Cortex of kidney (tissue), 1 donor: ENCODE measurements around the gene TOM1.

Experiments used
- DNase-seq: peaks from one replicate; lab custom pipeline; 2025; lab: John Stamatoyannopoulos, UW

Gene TOM1

GRCh38 chr22:35324067-35324466 lies 24.4 kb downstream of the TOM1 start:
- DNase-seq: no peak

GRCh38 chr22:35324762-35325161 lies 25.1 kb downstream of the TOM1 start:
- DNase-seq: no peak

DNA sequence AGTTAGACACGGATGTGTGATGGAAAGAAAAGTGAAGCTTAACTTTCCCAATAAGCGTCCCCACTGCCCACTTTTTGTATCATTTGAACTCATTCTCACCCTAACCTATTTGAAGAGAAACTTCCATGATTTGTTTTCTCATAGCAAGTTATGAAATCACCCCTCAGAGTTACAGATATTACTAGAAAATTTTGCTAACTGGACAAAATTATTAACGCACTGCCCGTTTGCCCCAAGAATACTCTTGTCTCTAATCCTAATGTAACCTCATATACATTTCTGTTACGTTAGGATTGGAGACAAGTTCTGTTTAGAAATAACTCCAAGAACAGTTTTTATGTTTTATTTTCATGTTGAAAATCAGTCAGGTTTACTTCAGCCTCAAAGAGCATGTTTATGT lies 25.5 kb downstream of the TOM1 start:
- no peak for DNase-seq

- no peak for DNase-seq
Observed at GRCh38 chr22:35326854-35327562, 27.3 kb downstream of the TOM1 start.

DNA sequence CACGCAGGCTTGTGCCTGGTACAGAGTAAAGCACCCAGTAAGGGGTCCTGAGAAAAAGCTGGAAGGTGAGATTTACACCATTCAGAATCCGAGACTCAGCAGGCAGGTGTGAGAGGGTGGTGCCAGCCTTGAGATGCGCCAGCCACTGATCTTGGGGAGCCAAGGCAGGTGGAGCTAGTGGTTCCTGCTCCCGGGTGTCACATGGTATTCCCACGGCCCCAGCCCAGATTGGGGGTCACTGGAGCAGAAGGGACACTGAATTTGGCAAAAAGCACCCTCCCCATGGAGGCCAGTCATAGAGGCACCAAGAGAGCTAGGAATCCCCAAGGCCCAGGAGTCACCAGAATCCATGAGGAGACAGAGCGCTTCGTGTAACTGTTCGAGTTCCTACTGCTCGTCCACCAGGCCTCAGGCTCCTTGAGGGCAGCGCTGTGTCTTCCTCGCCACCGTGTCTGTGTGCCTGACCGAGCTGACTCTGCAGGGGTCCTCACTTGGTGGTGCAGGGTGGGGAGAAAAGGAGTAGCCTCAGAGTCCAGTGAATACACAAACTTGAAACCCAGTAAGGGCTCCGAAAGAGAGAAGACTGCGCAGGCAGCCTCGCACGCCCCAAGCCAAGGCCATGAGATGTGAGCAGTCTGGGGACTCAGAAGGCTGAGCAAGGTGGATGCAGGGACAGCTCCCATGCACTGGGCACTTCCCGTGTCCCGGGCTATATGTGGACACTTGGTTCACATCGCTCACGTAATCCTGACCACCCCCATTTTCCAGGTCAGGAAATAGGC lies 28.2 kb downstream of the TOM1 start:
- no peak for DNase-seq

- DNase-seq: no peak
Observed at GRCh38 chr22:35328472-35328885, 28.8 kb downstream of the TOM1 start.

DNA sequence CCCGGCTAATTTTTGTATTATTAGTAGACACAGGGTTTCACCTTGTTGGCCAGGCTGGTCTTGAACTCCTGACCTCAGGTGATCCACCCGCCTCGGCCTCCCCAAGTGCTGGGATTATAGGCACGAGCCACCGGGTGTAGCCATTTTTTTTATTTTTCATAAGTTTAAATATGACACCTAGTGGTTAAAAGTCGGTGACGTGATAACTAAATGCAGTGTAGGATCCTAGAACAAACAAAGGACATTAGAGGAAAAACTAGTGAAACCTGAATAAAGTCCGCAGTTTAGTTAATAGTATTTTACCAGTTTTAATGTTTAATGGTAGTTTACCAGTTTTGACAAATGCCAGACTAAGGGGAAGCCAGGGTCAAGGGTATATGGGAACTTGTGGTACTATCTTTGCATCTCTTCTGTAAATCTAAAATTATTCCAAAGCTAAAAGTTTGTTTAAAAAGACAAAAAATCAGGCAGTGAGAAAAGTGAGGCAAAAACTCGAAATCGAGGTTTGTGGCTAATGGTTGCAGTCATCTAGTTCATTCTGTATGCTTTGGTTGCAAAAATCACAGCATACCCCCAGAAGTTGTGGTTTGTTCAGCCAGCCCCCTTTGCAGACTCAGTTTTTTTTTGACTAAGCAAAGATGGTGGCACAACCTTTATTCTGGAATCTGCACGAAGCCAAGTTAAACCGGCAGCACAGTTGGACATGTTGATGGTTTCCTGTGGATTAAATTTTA lies 29.6 kb downstream of the TOM1 start:
- no peak for DNase-seq

GRCh38 chr22:35330258-35330861 lies 30.7 kb downstream of the TOM1 start:
- DNase-seq: no peak

DNA sequence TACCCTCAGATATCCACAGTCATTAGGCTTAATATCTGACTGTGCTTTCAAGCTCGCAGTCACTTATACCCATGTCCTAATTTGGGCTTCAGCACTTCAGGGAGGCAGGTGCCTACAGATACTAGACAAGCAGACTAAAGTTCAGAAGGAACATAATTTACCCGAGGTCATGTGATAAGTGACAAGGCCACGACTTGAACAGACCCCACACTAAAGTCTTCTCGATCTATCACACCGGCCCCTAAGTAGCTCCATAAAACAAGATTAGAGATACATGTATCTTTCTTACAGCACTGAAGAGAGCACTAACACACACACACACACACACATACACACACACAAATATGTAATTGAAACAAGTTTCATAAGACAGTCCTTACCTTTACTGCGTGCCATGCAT lies 32.6 kb downstream of the TOM1 start:
- no peak for DNase-seq

DNA sequence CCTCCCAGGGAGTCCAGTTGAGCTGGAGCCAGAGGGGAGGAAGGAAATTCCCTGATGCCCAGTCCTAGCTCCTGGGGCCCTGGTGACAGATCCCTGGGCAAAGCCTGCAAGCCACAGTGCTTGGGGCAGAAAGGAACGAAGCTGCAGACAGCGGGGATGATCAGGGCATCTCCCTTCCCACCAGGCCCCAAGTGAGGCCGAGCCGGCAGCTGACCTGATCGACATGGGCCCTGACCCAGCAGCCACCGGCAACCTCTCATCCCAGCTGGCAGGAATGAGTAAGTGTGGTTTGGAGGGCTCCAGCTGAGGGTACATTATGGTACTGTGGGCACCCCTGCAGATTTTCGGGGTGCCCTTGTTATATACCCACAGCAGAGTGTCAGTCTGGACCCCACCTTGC lies 33.5 kb downstream of the TOM1 start:
- DNase-seq: no peak

- no peak for DNase-seq
Observed at GRCh38 chr22:35334004-35334403, 34.3 kb downstream of the TOM1 start.

GRCh38 chr22:35335468-35335867 lies 35.8 kb downstream of the TOM1 start:
- no peak for DNase-seq

- DNase-seq: no peak
Observed at GRCh38 chr22:35335936-35336781, 36.5 kb downstream of the TOM1 start.

- no peak for DNase-seq
Observed at GRCh38 chr22:35337932-35338331, 38.2 kb downstream of the TOM1 start.

GRCh38 chr22:35341090-35341874 lies 41.6 kb downstream of the TOM1 start:
- no peak for DNase-seq

- DNase-seq: no peak
Observed at GRCh38 chr22:35342390-35342789, 42.7 kb downstream of the TOM1 start.

GRCh38 chr22:35343664-35344550 lies 44.2 kb downstream of the TOM1 start:
- DNase-seq: no peak

GRCh38 chr22:35344956-35345690 lies 45.4 kb downstream of the TOM1 start:
- no peak for DNase-seq
